ENCODE data around the gene PI4KA.

PI4KA gene

DNA sequence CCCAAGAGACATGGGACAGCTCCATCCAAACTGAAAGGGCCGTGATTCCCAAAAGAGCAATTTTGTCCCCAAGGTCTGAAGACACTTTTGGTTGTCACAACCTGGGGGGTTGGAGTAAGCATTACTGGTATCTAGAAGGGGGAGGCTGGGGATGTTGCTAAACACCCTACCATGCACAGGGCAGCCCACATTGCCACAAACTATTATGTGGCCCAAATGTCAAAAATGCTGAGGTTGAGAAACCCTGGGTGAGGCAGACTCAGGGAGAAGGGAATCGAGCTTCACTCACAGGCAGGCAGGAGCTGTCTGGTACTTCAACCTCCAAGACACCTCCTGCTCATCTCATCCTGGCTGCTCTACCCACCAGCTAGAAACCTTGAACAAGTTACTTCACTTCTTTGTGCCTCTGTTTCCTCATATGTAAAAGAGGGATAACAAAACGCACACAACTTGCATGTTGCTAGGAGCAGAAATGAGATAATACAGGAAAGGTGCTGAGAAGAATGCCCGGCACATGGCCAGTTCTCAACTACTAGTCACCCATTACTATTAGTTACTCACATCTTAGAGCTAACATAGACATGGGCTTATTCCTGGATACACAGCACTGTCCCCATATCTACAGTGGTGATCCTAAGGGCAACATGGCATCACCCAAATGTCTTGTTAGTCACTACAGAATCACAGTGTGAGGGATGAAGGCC, 75.9 kb downstream of the PI4KA start:
- TF ChIP-seq, protein P1, sequence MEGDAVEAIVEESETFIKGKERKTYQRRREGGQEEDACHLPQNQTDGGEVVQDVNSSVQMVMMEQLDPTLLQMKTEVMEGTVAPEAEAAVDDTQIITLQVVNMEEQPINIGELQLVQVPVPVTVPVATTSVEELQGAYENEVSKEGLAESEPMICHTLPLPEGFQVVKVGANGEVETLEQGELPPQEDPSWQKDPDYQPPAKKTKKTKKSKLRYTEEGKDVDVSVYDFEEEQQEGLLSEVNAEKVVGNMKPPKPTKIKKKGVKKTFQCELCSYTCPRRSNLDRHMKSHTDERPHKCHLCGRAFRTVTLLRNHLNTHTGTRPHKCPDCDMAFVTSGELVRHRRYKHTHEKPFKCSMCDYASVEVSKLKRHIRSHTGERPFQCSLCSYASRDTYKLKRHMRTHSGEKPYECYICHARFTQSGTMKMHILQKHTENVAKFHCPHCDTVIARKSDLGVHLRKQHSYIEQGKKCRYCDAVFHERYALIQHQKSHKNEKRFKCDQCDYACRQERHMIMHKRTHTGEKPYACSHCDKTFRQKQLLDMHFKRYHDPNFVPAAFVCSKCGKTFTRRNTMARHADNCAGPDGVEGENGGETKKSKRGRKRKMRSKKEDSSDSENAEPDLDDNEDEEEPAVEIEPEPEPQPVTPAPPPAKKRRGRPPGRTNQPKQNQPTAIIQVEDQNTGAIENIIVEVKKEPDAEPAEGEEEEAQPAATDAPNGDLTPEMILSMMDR (IDR thresholded peaks at IDR 0.05; ENCODE audit: low read depth, low read length), result no peak
- no peak overlapping the region for H3K4me3 ChIP-seq (replicated peaks in 1 of 2; ENCODE audit: low read depth in 2 of 2, low read length in 2 of 2)
- peak in 1 of 2 donors; percentile 83 for DNase-seq (ENCODE audit: low read depth in 2 of 2)

DNA sequence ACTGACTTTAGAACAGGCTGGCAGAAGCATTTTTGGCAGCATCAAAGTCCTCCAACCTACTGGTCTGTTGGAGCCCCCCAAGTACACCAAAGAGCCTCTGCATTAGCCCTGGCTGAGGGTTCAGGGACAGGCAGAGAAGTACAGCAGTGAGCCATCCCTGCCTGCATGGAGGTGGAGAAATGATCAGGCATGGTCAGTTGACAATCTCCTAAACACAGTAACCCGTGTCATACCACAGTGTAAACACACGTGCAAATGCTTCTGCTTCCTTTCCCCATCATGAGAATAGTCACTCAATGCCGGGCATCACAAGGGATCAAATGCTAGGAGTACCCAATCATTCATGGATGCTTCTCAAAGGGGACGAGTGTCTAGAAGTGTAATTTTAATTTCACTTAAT, 76.5 kb downstream of the PI4KA start:
- TF ChIP-seq, protein P1 (IDR thresholded peaks at IDR 0.05; ENCODE audit: low read depth, low read length), result no peak
- no peak overlapping the region for H3K4me3 ChIP-seq (replicated peaks in 1 of 2; ENCODE audit: low read depth in 2 of 2, low read length in 2 of 2)
- DNase-seq (ENCODE audit: low read depth in 2 of 2), result no peak

DNA sequence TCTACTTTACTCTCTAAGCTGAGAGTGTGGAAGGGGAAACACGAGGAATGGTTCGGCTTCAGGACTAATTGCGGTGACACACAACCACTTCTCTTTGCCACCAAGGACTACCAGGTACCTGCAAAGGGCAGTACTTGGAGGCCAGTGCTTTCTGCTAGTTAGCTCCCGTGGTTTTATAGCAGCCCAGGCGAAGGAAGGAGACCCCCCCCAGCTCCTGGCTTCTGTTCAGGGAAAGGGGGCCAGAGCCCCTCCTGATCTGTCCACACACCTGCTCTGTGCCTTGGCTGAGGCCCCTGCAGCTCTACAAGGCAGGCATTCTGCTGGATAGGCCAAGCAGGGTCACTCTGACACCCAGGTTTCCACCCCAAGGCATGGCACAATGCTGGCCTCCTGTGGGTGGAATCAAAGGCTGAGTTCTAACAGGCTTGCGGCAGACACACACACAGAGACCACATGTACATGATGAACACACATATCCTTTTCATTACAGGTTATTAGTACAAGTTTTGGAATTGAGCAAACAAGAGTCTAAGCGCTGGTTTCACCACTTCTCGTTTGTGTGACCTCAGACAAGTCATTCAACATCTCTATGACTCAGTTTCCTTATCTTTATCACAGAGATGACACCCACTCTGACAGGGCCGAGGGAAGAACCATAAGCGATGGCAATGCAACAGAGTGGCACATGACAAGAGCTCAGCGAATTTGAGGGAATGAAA, 77.2 kb downstream of the PI4KA start:
- TF ChIP-seq, protein P1 (IDR thresholded peaks at IDR 0.05; ENCODE audit: low read depth, low read length), result no peak
- DNase-seq (ENCODE audit: low read depth in 2 of 2), result peak in 1 of 2 donors; percentile 54
- no peak overlapping the region for H3K4me3 ChIP-seq (replicated peaks in 1 of 2; ENCODE audit: low read depth in 2 of 2, low read length in 2 of 2)

DNA sequence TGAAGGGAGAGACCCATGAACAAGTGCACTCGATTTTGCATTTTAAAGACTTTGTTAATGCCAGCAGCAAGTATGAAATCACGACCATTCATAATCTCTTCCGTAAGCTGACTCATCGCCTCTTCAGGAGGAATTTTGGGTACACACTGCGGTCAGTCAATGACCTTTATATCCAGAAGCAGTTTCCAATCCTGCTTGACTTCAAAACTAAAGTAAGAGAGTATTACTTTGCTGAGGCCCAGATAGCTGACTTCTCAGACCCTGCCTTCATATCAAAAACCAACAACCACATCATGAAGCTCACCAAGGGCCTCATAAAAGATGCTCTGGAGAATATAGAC, 78.8 kb downstream of the PI4KA start:
- no peak overlapping the region for H3K4me3 ChIP-seq (replicated peaks in 1 of 2; ENCODE audit: low read depth in 2 of 2, low read length in 2 of 2)
- TF ChIP-seq, protein P1 (IDR thresholded peaks at IDR 0.05; ENCODE audit: low read depth, low read length), result no peak
- DNase-seq (ENCODE audit: low read depth in 2 of 2), result peak; percentile 78 to 80

DNA sequence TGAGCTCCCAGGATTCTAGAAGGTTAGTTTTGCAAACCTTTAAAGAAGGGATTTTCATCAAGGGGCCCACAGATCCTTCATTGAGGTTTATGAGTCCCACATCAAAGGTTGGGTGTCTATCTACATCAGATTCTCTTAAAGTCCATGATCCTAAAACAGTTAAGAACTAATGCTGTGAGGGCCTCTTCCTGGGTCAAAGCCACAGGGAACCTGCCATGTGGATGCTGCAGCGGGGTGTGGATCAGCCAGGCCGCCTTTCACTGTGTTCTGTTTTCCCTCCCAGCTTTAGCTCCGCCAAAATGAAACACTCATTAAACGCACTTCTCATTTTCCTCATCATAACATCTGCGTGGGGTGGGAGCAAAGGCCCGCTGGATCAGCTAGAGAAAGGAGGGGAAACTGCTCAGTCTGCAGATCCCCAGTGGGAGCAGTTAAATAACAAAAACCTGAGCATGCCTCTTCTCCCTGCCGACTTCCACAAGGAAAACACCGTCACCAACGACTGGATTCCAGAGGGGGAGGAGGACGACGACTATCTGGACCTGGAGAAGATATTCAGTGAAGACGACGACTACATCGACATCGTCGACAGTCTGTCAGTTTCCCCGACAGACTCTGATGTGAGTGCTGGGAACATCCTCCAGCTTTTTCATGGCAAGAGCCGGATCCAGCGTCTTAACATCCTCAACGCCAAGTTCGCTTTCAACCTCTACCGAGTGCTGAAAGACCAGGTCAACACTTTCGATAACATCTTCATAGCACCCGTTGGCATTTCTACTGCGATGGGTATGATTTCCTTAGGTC, 79.4 kb downstream of the PI4KA start:
- TF ChIP-seq, protein P1 (IDR thresholded peaks at IDR 0.05; ENCODE audit: low read depth, low read length), result no peak
- DNase-seq (ENCODE audit: low read depth in 2 of 2), result no peak
- H3K4me3 ChIP-seq (replicated peaks in 1 of 2; ENCODE audit: low read depth in 2 of 2, low read length in 2 of 2), result no peak overlapping the region

DNA sequence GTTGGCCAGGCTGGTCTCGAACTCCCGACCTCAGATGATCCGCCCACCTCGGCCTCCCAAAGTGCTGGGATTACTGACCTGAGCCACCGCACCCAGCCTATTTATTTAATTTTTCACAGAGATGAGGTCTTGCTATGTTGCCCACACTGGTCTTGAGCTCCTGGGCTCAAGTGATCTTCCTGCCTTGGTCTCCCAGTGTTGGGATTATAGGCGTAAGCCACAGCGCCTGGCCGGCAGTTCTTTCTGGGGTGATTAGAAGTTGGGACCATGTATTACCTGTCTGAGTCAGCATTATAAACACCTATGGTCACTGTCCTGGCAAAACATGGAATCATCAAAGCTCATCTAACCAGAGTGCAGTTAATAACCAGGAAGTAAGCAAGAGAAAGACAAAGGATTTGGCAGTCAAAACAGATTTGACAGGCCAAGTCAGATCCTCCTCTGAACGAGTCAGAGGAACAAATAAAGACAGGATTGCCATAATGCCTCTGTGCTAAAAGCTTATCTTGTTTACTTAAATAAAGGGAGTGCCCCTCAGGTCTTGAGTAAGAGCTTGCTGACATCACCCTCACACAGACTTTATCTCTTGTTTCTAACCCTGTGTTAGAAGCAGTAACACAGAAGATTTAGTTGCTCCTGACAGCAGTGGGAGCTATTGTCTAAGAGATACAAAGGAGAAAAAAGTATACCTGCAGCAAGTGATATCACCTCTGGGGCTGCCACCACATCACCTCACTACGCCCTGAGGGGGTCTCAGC, 81.0 kb downstream of the PI4KA start:
- no peak overlapping the region for H3K4me3 ChIP-seq (replicated peaks in 1 of 2; ENCODE audit: low read depth in 2 of 2, low read length in 2 of 2)
- TF ChIP-seq, protein P1 (IDR thresholded peaks at IDR 0.05; ENCODE audit: low read depth, low read length), result no peak
- DNase-seq (ENCODE audit: low read depth in 2 of 2), result peak; percentile 75 to 94

All from cardiac fibroblast (primary cell).